Globus pallidus (tissue), 1 donor: ENCODE data around the gene MYO7B.

ENCODE experiments used
- DNase-seq: peaks from one replicate; pipeline ENCODE4 v3.0.0-alpha.2; 2015; ENCODE audit warnings: low spot score

Gene MYO7B

GRCh38 chr2:127573298-127573697 is 37.8 kb downstream of the MYO7B start:
- no peak for DNase-seq

GRCh38 chr2:127573771-127574170 is 38.3 kb downstream of the MYO7B start:
- DNase-seq, result no peak

DNA sequence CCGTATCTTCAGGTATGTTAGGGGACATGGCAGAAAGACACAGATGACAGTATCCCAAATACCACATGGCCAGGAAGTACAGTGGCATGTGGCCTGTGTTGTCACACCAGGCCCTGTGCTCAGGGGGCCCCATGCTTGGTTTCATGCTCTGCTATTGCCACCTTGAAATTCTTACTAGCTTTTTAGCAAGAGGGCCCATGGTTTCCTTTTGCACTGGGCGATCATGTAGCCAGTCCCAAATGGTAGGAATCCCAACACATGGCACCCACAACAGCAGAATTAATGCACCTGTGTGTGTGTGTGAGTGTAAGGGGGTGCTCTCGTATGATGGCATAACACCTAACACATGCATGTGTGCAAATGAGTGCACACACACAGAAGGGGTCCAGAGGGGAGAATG is 39.2 kb downstream of the MYO7B start:
- no peak for DNase-seq

- DNase-seq, result no peak
Observed at GRCh38 chr2:127575185-127575765, 39.8 kb downstream of the MYO7B start.

GRCh38 chr2:127575941-127576432 is 40.5 kb downstream of the MYO7B start:
- DNase-seq, result no peak

DNA sequence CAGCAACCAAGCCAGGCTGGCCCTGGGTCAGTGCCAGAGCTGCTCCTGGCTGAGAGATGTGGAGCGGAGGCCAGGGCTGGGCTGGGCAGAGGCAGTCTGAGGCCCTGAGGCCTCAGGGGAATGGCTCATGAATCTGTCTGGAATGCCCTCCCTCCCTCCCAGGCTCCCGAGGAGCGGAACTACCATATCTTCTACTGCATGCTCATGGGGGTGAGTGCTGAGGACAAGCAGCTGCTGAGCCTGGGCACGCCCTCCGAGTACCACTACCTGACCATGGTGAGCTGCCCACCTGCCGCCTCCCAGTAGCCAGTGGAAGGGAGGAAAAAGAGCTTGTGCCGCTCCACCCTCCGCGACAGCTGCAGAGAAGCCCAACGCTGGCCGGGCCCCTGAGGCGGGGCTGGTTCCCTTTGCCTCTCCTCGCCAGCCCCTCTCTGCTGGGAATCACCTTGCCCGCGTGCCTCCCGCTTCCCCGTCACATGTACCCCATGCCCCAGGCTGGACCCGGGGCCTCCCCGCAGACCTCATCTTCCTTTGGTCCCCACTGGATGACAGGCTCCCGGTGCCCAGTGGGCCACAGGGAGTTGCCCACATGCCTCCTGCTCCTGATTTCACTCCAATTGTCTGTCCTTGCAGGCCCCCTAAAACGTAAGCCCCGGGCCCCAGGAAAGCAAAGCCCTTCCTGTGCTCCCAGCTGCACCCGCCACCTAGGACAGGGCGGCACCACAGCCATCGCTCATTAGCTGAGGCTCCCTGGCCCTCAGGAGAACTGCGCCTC is 41.1 kb downstream of the MYO7B start:
- DNase-seq, result peak; percentile 55

DNA sequence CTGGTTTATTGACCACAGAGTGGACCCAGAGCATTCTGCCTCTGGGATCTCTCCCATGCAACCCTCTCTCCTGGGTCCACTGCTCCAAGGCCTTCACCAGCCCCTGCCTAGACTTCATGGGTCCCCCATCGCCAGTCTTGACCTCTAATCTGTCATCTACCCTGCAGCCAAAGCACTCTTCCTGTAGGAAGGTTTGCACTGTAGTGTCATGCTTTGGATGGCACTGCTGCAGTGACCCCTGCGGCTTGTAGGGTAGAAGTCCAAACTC is 41.7 kb downstream of the MYO7B start:
- DNase-seq, result no peak

GRCh38 chr2:127577503-127577902 is 42.0 kb downstream of the MYO7B start:
- DNase-seq, result no peak

- DNase-seq, result no peak
Observed at GRCh38 chr2:127577973-127578372, 42.5 kb downstream of the MYO7B start.

DNA sequence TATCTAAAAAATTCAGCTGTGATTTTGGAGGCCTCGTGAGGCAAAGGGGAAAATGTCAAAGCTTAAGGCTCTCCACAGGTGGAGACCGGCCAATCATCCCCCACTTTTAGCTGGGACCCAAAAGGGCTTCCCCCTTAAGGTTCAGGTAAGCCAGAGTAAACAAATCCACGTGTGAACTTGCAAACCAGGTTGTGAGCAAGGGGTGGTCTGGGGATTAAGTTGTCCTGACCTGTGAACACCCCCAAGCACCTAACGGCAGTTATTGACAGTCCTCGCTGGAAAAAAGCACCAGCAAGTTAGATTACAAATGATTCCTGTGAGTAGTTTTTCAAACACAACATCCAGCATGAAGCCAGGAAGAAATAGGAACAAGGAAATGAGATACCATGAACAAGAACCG is 42.9 kb downstream of the MYO7B start:
- no peak for DNase-seq

DNA sequence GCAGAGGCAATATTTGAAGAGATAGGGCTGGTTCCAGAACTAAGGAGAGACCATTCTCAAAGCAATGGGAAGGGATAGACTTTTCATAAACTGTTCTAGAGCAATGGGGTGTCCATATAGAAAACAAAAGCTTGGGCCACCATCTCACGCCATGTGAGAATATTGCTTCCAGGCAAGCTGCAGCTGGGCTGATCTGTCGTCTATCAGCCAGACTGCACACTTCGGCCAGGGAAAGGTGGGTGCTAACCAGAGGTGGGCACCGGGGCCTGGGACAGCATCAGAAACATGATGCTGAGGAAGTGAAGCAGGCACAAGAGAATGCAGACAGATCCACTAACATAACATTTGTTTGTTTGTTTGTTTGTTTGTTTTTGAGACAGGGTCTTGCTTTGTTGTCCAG is 43.7 kb downstream of the MYO7B start:
- DNase-seq, result no peak

GRCh38 chr2:127580167-127581049 is 44.9 kb downstream of the MYO7B start:
- DNase-seq, result no peak

DNA sequence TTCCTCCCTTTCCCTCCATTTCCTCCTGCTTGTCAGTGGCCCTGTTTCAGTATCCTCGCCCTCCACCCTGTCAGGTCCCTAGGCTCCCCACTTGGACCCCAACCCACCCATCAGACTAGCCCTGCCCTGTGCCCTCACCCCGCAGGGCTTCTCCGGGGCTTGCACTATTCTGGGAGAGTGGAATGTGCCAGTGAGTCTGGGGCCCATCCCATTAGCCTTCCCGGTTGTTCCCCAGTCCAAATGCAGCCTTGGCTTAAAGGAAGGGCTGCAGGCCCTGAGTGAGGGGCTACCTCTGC is 45.5 kb downstream of the MYO7B start:
- no peak for DNase-seq

DNA sequence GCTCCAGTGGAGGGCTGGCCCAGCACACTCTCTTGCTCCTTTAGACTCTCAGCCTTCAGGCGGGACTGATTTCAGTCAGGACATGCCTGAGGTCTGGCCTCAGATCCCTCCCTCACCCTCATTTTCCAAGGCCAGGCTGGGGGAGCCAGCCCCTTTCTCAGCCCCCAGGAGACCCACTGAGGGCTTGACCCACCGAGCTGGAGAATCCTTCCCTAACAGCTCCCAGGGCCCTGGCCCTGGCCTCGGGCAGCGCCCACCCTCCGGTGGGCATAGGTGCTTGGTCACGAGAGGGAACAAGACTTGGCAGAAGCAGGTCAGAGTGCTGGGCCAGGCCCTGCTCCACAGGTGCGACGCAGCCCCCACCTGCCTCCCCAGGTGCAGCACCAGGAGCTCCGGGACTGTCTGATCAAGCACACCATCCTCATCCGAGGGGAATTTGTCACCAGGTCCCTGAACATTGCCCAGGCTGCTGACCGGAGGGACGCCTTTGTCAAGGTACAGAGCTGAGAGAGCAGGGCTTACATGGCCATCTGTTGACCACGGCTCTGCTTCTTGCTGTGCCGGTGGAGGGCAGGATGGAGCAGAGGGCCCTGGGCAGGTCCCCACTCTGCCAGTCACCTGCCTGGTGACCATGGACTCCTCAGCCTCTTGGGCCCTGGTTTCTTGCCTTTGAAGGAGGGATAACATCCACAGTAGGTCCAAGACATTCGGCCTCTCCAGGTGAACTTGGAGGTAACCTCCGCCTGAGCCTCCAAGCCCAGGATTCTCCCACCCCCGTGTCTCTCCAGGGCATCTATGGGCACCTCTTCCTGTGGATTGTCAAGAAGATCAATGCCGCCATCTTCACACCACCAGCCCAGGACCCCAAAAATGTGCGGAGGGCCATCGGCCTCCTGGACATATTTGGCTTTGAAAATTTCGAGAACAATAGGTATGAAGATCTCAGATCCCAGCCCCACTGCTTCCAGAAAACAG is 46.3 kb downstream of the MYO7B start:
- DNase-seq, result no peak

GRCh38 chr2:127582863-127583861 is 47.7 kb downstream of the MYO7B start:
- DNase-seq, result no peak

GRCh38 chr2:127584047-127584446 is 48.6 kb downstream of the MYO7B start:
- no peak for DNase-seq

GRCh38 chr2:127584516-127585033 is 49.1 kb downstream of the MYO7B start:
- no peak for DNase-seq

DNA sequence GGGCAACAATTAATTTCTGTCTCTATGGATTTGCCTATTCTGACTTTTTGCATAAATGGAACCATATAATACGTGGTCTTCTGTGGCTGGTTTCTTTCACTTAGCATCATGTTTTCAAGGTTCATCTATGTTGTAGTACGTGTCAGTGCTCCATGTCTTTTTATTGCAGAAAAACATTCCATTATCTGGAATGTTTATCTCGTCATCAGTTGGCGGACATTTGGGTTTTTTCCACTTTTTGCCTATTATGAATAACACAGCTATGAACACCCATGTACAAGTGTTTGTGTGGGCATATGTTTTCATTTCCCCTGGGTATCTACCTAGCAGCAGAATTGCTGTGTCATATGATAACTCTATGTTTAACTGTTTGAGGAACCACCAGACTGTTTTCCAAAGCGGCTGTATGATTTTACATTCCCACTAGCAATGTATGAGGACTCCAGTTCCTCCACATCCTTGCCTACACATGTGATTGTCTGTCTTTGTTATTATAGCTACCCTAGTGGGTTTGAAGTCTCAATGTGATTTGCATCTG is 49.9 kb downstream of the MYO7B start:
- no peak for DNase-seq

DNA sequence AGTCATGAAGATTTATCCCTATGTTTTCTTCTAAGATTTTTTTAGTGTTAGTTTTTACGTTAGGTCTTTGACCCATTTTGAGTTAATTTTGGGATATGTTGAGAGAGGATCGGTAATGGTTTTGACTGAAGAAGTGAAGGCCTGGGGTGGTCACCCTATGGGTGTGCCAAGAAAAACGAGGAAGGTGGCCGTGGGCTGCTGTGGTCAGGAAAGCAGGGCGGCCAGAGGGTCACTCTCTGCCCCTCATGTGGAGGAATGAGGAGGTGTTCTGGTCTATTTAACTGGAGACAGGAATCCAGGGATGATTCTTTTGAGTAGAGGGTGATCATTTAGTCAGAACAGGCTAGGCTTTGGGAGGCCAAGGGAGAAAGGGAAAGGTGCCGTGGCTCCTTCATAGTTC is 50.7 kb downstream of the MYO7B start:
- DNase-seq, result no peak

DNA sequence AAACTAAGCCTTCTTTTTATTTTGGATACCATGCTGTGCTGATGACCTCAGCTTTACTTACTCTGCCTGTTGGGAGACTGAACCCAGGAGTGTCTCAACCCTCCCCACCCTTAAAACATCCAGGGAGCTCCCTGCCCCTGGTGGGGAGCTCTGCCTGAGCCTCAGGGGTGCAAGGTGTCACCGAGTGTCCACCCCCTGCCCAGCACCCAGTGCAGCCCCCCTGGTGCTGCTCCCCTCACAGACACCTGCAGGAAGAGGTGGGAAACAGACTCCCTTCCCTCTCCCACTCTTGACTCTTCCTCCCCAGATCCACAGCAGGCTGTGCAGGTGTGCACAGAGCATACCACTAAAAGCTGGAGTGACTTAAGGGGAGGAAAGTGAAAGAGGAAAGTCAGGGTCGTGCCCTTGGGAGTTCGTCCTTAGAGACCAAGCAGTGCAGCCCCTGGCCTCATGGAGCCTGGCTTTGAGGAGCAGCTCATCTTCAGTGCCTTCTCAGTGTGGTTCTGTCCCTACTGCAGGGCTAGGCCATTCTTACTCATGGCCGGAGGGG is 51.3 kb downstream of the MYO7B start:
- DNase-seq, result no peak
